CD14-positive monocyte (primary cell): Measurements from ENCODE around the gene CHRD. TPM values are rescaled to one million over a fixed set of nuclear protein-coding genes. Genes with fewer than 3 reads are reported as not detected.
"Not testable (repeated sequence)": the region's sequence is repeated elsewhere in the genome, so short reads cannot be mapped to it uniquely, and the experiment has no call there.

Source experiments
- DNase-seq, 3 donors: peaks; one replicate each; pipeline ENCODE4 v3.0.0-alpha.2; 2011 to 2022
- H2AFZ ChIP-seq: 2 replicates; pipeline ENCODE4 v1.6.0; 2012; ENCODE audit warnings: mild to moderate bottlenecking, low read depth, low read length, inconsistent platforms; ENCODE audit not compliant: insufficient read depth, poor library complexity, severe bottlenecking
- H3K27ac ChIP-seq, 2 donors: 1 replicate in 1 of 2; 2 replicates in 1 of 2; pipeline ENCODE4 v1.5.1; 2012 to 2013; ENCODE audit warnings: low read length in 2 of 2, control low read depth in 1 of 2, inconsistent platforms in 1 of 2, low read depth in 1 of 2, mild to moderate bottlenecking in 1 of 2
- H3K27me3 ChIP-seq, 2 donors: one replicate each; pipeline versions ENCODE4 v1.6.0 to v1.6.1; 2011 to 2013; ENCODE audit warnings: low read length in 2 of 2; ENCODE audit not compliant: control insufficient read depth in 2 of 2, insufficient read depth in 2 of 2
- H3K36me3 ChIP-seq, 2 donors: replicated peaks in 1 of 2; 1 replicate in 1 of 2; 2 replicates in 1 of 2; pipeline versions ENCODE4 v1.5.1 to v1.6.1; 2012 to 2013; ENCODE audit warnings: low read length in 2 of 2, control low read depth in 1 of 2, inconsistent platforms in 1 of 2, mild to moderate bottlenecking in 1 of 2; ENCODE audit not compliant: insufficient read depth in 2 of 2, control insufficient read depth in 1 of 2
- H3K4me1 ChIP-seq, 2 donors: 1 replicate in 1 of 2; 2 replicates in 1 of 2; pipeline versions ENCODE4 v1.5.1 to v1.6.1; 2012 to 2013; ENCODE audit warnings: low read length in 2 of 2, control low read depth in 1 of 2, inconsistent platforms in 1 of 2, mild to moderate bottlenecking in 1 of 2, moderate library complexity in 1 of 2; ENCODE audit not compliant: insufficient read depth in 2 of 2, control insufficient read depth in 1 of 2
- H3K4me2 ChIP-seq: replicated peaks from 2 replicates; pipeline ENCODE3; 2012; ENCODE audit warnings: low read length, moderate library complexity, mild to moderate bottlenecking; ENCODE audit not compliant: poor library complexity, severe bottlenecking; ENCODE audit errors: extremely low read depth
- H3K4me3 ChIP-seq, 3 experiments: fragments of 200-600 bp in 1 of 3; sonication (generic) in 1 of 3; replicated peaks in 1 of 3; 1 replicate in 2 of 3; 2 replicates in 1 of 3; pipeline ENCODE4 v1.5.1; 2011 to 2013; ENCODE audit warnings: low read length in 3 of 3, mild to moderate bottlenecking in 3 of 3, control low read depth in 2 of 3, low read depth in 2 of 3, inconsistent platforms in 1 of 3, moderate library complexity in 1 of 3
- H3K79me2 ChIP-seq: 2 replicates; pipeline ENCODE4 v1.6.0; 2012; ENCODE audit warnings: mild to moderate bottlenecking, control low read depth, inconsistent platforms, low read length, moderate library complexity; ENCODE audit not compliant: insufficient read depth
- H3K9ac ChIP-seq: 2 replicates; pipeline ENCODE4 v1.6.0; 2017; ENCODE audit warnings: low read length, mild to moderate bottlenecking; ENCODE audit not compliant: insufficient read depth, poor library complexity, severe bottlenecking
- H3K9me3 ChIP-seq, 2 donors: replicated peaks in 1 of 2; 1 replicate in 1 of 2; 2 replicates in 1 of 2; pipeline versions ENCODE4 v1.5.1 to v1.6.1; 2012 to 2013; ENCODE audit warnings: low read length in 2 of 2, control low read depth in 1 of 2; ENCODE audit not compliant: control insufficient read depth in 1 of 2, insufficient read depth in 1 of 2
- H4K20me1 ChIP-seq: 2 replicates; pipeline ENCODE4 v1.6.0; 2012; ENCODE audit warnings: mild to moderate bottlenecking, low read length, control low read depth, moderate library complexity; ENCODE audit not compliant: insufficient read depth
- H3K27ac Mint-ChIP-seq, 7 donors: one replicate each; pipeline ENCODE4 v1.8.0; 2020; ENCODE audit warnings: mild to moderate bottlenecking in 7 of 7, mixed read lengths in 7 of 7, moderate library complexity in 6 of 7, inconsistent platforms in 2 of 7
- H3K27me3 Mint-ChIP-seq, 3 donors: one replicate each; pipeline ENCODE4 v1.8.0; 2021 to 2022; ENCODE audit warnings: low read depth in 3 of 3, mild to moderate bottlenecking in 3 of 3, mixed read lengths in 3 of 3, moderate library complexity in 3 of 3, inconsistent platforms in 1 of 3
- H3K36me3 Mint-ChIP-seq, 2 donors: one replicate each; pipeline ENCODE4 v1.8.0; 2020; ENCODE audit warnings: mixed read lengths in 2 of 2, inconsistent platforms in 1 of 2, mild to moderate bottlenecking in 1 of 2
- H3K4me1 Mint-ChIP-seq: one replicate; pipeline ENCODE4 v1.8.0; 2020; ENCODE audit warnings: mild to moderate bottlenecking, mixed read lengths
- H3K4me3 Mint-ChIP-seq, 2 donors: one replicate each; pipeline ENCODE4 v1.8.0; 2020; ENCODE audit warnings: mild to moderate bottlenecking in 2 of 2, mixed read lengths in 2 of 2, moderate library complexity in 1 of 2
- H3K9me3 Mint-ChIP-seq, 7 donors: one replicate each; pipeline ENCODE4 v1.8.0; 2020 to 2022; ENCODE audit warnings: mixed read lengths in 7 of 7, mild to moderate bottlenecking in 6 of 7, moderate library complexity in 6 of 7, inconsistent platforms in 2 of 7
- CTCF ChIP-seq: fragments of 200-600 bp; IDR thresholded peaks from one replicate; pipeline ENCODE4 v1.8.0; 2022; ENCODE audit warnings: antibody characterized with exemption, mild to moderate bottlenecking
- WGBS: methylation state at CpG from one replicate; pipeline ENCODE4 v1.1.5; 2013; ENCODE audit warnings: missing lambda C conversion rate; ENCODE audit not compliant: insufficient coverage; 5-methylcytosine and 5-hydroxymethylcytosine counted together
- intact Hi-C, 2 donors: fragments of 100-400 bp; cut with micrococcal nuclease; formaldehyde crosslinking; loops; one replicate each; pipeline versions ENCODE4 v1.15.0 to v1.15.1; 2023
- polyA plus RNA-seq, 3 donors: library from polyadenylated mRNA; depleted of rRNA in 1 of 3; unstranded in 2 of 3; stranded (reverse) in 1 of 3; fragments of 300-500 nt in 2 of 3; fragments of >200 nt in 1 of 3; fragmentation: Illumina TruSeq in 2 of 3; gene quantifications; 1 replicate in 2 of 3; 2 replicates in 1 of 3; pipeline ENCODE4 v1.2.3, GENCODE V29; 2012 to 2021

CHRD gene
- polyA plus RNA-seq, 3 donors: 0.03 TPM; not detected in 2

- Histone ChIP-seq H3K9ac (no peak overlapping the region), H4K20me1 (peaks cover 48% of the 10 kb centered on the region), H3K4me2 (no peak overlapping the region), H3K36me3 (peaks cover 38 to 43% of the 10 kb centered on the region in 2 donors), H3K9me3 (no peaks in the 10 kb centered on the region), H2AFZ (no peak overlapping the region), H3K27me3 (peaks cover 0 to 4% of the 10 kb centered on the region in 2 donors), H3K79me2 (peaks cover 22% of the 10 kb centered on the region), H3K27ac (no peak overlapping the region), H3K4me3 (no peak overlapping the region), H3K4me1 (peaks cover 36 to 44% of the 10 kb centered on the region in 2 donors)
- 51% methylated on average over 37 of the region's 37 CpGs for WGBS
- no peak for DNase-seq
- intact Hi-C loops: no loop called here
- Mint-ChIP-seq H3K9me3 (peaks cover 0 to 1% (median 0%) of the 10 kb centered on the region in 7 donors), H3K4me3 (no peak overlapping the region), H3K27me3 (peaks cover 1 to 14% (median 10%) of the 10 kb centered on the region in 3 donors), H3K4me1 (peaks cover 51% of the 10 kb centered on the region), H3K27ac (peak overlapping the region in 2 of 7 donors; percentile 15 to 53), H3K36me3 (peaks cover 58 to 59% of the 10 kb centered on the region in 2 donors)
- no peak for TF ChIP-seq CTCF
Observed at GRCh38 chr3:184338511-184338945, 41.3 kb upstream of the CHRD start.

GRCh38 chr3:184339001-184339400 is 40.9 kb upstream of the CHRD start:
- Mint-ChIP-seq H3K4me3 (no peak overlapping the region), H3K4me1 (peaks cover 48% of the 10 kb centered on the region), H3K27ac (peak overlapping the region in 2 of 7 donors; percentile 33 to 58), H3K36me3 (peaks cover 57 to 58% of the 10 kb centered on the region in 2 donors), H3K27me3 (peaks cover 1 to 12% (median 10%) of the 10 kb centered on the region in 3 donors), H3K9me3 (peaks cover 0 to 1% (median 0%) of the 10 kb centered on the region in 7 donors)
- H3K27ac ChIP-seq: no peak overlapping the region
- no peak for DNase-seq
- H3K4me3 ChIP-seq: no peak overlapping the region
- H3K4me1 ChIP-seq: peaks cover 36 to 44% of the 10 kb centered on the region in 2 donors
- H3K9me3 ChIP-seq: no peaks in the 10 kb centered on the region
- no peak overlapping the region for H3K9ac ChIP-seq
- peaks cover 22% of the 10 kb centered on the region for H3K79me2 ChIP-seq
- intact Hi-C loops: no loop called here
- peaks cover 36 to 41% of the 10 kb centered on the region in 2 donors for H3K36me3 ChIP-seq
- H4K20me1 ChIP-seq: peaks cover 44% of the 10 kb centered on the region
- peaks cover 0 to 4% of the 10 kb centered on the region in 2 donors for H3K27me3 ChIP-seq
- TF ChIP-seq CTCF: no peak
- no peak overlapping the region for H2AFZ ChIP-seq
- H3K4me2 ChIP-seq: no peak overlapping the region
- 94% methylated on average over 8 of the region's 8 CpGs for WGBS

GRCh38 chr3:184339451-184340135 is 40.3 kb upstream of the CHRD start:
- H3K27me3 ChIP-seq, intact Hi-C loops, H3K9ac ChIP-seq, DNase-seq, H3K9me3 Mint-ChIP-seq, H2AFZ ChIP-seq, H3K4me2 ChIP-seq, H3K4me3 ChIP-seq, H3K27ac Mint-ChIP-seq, H3K9me3 ChIP-seq, H3K27ac ChIP-seq, H3K4me3 Mint-ChIP-seq: not testable (repeated sequence)
- Mint-ChIP-seq H3K36me3 (peaks cover 56 to 58% of the 10 kb centered on the region in 2 donors), H3K4me1 (peaks cover 42% of the 10 kb centered on the region), H3K27me3 (peaks cover 1 to 12% (median 10%) of the 10 kb centered on the region in 3 donors)
- Histone ChIP-seq H3K79me2 (peaks cover 22% of the 10 kb centered on the region), H4K20me1 (peaks cover 44% of the 10 kb centered on the region), H3K4me1 (peaks cover 36 to 44% of the 10 kb centered on the region in 2 donors), H3K36me3 (peaks cover 33 to 41% of the 10 kb centered on the region in 2 donors)
- 100% methylated on average over 16 of the region's 19 CpGs for WGBS
